ENCODE results near the gene C1orf21. TPM values are rescaled to one million over a fixed set of nuclear protein-coding genes. Genes with fewer than 3 reads are reported as not detected.

Gene C1orf21
- total RNA-seq, 1 donor from 2014 or later, result 57.8 TPM

DNA sequence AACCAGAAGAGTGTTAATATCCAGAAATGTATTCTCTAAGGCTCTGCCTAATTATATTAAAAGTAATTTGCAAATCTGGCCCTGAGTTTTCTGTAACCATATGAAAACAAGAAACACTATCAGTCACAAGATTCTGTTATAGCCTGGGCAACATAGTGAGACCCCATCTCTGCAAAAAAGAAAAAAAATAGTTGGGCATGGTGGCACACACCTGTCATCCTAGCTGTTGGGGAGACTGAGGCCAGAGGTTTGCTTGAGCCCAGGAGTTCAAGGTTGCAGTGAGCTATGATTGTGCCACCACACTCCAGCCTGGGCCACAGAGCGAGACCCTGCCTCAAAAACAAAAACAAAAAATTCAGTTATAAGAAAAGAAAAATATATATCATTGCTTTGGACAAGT is 25.6 kb downstream of the C1orf21 start:
- DNase-seq (ENCODE audit: low spot score), result no peak

- DNase-seq (ENCODE audit: low spot score), result no peak
Measured at GRCh38 chr1:184416481-184416880, 29.7 kb downstream of the C1orf21 start.

DNA sequence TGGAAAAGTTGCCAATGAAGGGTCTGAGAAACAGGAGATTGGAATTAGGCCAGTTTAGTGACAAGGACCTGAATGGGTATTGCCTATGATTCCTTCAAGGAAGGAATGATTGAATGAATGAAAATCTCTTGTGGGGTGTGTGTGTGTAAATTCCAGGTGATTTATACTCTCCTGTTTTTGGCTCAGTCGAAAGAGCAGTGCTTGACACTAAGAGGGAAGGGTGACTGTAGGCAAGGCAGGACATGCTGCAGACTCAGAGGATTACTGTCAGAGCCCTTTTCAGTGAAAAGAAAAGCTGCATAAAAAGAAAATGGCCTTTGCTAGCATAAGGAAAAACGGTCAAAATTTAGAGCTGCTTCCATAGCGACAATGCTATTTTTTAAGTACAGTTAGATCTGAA is 30.1 kb downstream of the C1orf21 start:
- DNase-seq (ENCODE audit: low spot score), result no peak

GRCh38 chr1:184417916-184418315 is 31.1 kb downstream of the C1orf21 start:
- DNase-seq (ENCODE audit: low spot score), result no peak

- no peak for DNase-seq (ENCODE audit: low spot score)
Measured at GRCh38 chr1:184418652-184419349, 32.0 kb downstream of the C1orf21 start.

DNA sequence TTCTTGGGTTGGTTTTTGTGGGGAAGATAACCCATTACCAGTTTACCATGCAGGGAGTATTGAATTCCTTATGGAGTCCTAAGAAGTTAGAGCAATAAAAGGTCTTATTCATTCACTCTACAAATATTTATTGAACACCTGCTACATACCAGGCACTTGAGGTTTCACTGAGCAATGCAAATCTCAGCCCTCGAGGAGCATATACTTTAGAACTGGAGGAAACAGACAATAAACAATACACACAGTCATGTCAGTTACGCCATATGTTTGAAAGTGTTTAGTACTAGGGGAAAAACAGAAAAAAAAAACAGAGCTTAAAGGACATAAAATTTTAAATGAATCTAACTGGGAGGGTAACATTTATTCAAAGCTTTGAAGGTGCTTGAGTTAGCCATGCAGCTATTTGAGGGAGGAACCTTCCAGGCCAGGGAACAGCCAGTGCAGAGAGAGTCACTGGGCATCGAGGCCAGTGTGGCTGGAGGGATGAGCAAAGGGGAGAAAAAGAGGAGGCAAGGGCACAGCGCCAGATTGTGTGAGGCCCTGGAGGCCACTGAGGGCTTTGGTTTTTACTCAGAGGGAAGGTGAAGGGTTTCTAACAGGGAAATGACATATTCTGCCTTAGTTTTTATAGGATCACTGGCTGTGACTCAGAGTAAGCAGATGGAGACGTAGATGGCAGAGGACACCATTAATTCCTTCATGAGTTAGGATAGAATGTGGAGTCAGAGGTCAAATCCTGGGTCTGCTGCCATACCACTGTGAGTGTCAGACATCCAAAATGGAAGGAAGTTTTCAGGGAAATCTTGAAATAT is 32.7 kb downstream of the C1orf21 start:
- no peak for DNase-seq (ENCODE audit: low spot score)

DNA sequence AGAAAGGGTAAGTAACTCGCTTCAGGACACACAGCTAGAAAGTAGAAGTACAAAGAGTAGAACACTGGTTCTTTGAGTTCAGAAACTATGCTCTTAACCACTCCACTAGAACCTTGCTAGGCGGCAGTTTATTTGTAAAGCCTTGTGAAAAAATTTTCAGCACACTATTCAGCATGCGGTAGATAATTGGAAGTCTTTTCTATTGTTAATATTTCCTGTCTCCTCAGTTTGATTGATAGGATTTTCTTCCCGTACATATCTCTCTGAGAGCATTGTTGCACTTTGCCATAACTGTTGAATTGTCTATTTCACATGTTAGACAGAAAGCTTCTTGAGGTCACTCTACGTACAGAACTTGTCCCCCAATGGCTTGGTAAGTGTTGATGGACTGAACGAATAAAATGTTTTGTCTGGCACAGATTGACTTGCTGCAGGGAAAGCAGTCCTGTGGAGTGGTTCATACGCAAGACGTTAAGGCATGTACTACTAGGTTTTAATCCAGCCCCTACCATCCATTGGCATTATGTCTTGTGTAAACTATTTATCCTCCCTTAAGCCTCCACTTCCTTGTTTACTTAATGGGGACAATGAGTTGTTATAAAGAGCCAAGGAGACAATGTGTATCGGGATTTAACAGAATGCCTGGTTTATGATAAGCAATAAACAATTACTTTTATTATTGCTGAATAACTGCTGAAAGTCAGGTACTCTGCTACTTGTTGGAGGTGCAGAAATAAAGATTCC is 35.8 kb downstream of the C1orf21 start:
- no peak for DNase-seq (ENCODE audit: low spot score)

- DNase-seq (ENCODE audit: low spot score), result no peak
Measured at GRCh38 chr1:184423649-184424048, 36.8 kb downstream of the C1orf21 start.

- DNase-seq (ENCODE audit: low spot score), result no peak
Measured at GRCh38 chr1:184424157-184424556, 37.3 kb downstream of the C1orf21 start.

DNA sequence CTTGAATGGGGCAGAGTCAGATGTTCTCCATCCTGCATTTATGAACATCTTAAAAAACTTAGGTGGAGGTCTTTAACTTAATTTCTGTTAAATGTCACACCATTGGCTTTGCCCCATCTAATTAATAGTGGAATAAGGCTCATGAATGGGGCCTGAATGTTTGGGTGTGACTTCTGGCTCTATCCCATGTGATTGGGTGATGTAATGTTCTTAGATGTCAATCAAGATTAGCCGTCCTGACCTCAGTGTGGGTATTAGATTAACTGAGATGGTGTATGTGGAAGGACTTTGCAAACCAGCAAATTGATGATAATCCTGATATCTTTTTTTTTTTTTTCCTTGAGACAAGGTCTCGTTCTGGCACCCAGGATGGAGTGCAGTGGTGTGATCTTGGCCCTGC is 38.1 kb downstream of the C1orf21 start:
- DNase-seq (ENCODE audit: low spot score), result no peak

DNA sequence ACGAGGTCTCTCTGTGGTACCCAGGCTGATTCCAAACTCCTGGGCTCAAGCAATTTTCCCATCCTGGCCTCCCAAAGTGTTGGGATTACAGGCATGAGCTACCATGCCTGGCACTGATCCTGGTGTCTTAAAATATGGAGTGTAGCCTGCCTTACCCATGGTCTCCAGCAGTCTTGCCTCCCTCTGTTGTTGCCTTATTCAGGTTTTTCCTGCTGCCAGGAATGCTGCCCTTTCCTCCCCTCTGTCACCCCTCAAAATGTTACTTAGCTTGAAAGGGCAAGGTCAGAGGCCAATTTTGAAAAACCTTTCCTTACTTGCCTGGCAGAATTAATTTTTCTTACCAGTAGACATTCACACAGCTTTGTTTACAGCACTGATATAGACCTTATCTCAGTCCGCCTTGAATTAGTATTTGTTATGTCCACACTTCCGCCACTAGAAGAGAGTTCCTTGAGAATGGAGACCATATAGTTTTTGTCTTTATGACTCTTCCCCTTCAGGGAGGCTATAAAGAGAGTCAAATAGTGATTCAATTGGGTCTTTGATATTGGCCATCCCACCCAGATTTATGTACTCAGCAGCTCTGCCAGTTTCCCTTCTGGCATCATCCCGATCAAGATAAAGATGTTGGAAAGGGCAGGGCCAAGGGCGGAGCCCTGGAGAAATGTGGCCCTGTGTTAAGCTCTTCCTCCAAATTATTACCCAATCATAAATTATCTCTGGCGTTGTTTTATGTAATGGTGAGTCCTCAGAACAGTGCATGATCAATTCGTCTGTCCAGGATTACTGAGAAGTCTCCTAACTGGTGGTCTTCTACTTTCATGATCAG is 38.8 kb downstream of the C1orf21 start:
- peak; percentile 49 for DNase-seq (ENCODE audit: low spot score)

DNA sequence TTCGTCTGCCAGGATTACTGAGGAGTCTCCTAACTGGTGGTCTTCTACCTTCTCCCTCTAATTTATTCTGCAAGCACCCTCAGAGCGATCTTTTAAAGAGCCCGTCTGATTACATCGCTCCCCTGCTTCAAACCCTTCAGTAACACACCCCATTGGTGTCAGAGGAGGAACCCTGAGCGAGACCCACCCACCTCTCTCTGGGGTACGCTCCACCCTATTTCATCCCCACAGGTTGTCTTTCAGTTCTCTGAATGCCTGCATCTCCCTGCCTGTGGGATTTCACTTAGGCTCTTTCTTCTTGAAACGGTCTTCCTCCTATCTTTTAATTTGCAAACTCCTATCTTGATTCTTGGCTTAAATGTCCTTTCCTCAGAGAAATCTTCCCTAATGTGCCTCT is 39.4 kb downstream of the C1orf21 start:
- no peak for DNase-seq (ENCODE audit: low spot score)

DNA sequence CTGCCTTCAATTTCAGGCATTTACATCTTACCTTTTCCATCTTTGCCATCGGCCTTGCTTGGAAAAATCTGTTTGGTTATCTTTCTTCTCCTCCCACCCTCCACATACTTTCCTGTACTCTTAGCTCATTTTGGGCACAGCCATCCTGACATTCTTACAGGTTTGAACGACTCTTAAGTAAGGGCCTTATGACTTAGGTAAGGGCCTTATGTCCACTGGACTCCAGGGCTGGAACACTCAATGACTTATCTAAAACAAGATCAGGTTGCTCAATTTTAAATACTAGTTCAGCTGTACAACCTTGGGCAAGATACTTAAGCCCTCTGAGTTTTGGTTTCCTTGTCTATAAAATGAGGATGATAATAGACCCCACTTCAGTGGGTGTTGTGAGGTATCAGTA is 40.9 kb downstream of the C1orf21 start:
- DNase-seq (ENCODE audit: low spot score), result no peak

- no peak for DNase-seq (ENCODE audit: low spot score)
Measured at GRCh38 chr1:184428604-184429003, 41.8 kb downstream of the C1orf21 start.

DNA sequence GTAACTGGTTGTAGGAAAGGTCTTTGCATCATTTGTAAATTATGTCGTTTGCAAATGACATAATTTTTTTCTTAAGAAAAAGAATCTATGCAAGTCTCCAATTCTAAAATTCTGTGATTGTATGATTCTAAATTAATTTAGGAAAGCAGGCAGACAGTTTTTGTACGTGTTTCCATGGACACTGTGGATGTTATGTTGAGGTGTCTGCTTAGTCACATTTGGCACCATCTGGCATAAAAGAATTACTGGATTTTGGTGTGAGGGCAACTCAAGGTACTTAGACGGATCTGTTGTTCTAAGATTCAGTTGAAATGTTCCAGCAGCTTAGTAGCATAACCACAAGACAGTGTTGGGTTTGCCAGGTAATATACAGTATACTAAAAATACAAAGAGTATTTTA is 42.5 kb downstream of the C1orf21 start:
- DNase-seq (ENCODE audit: low spot score), result no peak

- no peak for DNase-seq (ENCODE audit: low spot score)
Measured at GRCh38 chr1:184433956-184434502, 47.2 kb downstream of the C1orf21 start.

GRCh38 chr1:184437291-184437690 is 50.5 kb downstream of the C1orf21 start:
- DNase-seq (ENCODE audit: low spot score), result peak; percentile 81

GRCh38 chr1:184438363-184438762 is 51.5 kb downstream of the C1orf21 start:
- no peak for DNase-seq (ENCODE audit: low spot score)

- DNase-seq (ENCODE audit: low spot score), result no peak
Measured at GRCh38 chr1:184442260-184442659, 55.4 kb downstream of the C1orf21 start.

GRCh38 chr1:184443201-184443600 is 56.4 kb downstream of the C1orf21 start:
- DNase-seq (ENCODE audit: low spot score), result no peak

DNA sequence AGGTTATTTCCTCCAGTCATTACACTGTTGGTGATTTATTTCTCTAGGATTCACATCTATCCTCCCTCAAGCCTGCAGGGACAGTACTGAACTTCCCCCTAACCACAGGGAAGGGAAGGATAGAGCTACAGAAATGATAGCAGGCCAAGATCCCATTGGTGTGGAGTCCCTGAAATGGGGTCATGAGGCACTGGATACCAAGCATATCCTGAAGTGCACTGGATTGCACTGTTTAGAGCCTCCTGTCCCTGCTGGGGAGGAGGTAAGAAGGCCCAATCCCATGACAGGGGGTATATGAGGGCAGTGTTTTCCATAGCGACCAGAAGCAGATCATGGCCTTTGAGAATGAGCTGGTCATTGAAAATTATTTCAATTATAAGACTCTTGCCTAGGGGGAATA is 56.8 kb downstream of the C1orf21 start:
- DNase-seq (ENCODE audit: low spot score), result no peak

Data from mucosa of gallbladder (tissue), 1 donor.